ENCODE data around the gene SEZ6L.

DNA sequence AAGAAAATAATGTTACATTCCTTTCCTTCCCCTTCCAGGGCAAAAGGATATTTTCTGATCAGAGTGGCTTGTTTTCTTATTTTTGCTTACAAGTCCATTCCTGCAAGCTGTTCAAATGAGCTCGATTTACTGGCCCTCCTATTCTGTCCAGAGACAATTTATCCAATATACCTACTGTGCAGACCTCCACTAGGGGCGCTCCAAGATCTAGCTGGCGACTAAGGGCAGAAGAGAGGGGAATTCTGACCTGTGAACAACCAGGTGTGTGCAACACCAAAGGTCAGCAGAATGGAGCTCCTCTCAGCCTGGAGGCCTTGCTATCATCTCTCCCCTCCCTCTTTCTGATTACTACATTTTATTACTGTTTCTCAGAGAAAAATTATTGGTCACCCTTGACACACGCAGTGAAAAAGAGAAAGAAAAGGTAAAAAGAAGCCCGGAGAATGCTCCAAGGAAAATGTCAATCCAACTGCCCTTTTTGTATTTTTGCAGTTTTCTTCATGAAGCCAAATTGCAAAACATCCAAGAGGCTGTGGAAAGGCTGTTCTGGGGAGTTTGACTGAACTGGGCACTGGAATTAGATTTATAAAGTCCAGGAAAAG, 3.2 kb downstream of the SEZ6L start:
- TF ChIP-seq, protein P1, sequence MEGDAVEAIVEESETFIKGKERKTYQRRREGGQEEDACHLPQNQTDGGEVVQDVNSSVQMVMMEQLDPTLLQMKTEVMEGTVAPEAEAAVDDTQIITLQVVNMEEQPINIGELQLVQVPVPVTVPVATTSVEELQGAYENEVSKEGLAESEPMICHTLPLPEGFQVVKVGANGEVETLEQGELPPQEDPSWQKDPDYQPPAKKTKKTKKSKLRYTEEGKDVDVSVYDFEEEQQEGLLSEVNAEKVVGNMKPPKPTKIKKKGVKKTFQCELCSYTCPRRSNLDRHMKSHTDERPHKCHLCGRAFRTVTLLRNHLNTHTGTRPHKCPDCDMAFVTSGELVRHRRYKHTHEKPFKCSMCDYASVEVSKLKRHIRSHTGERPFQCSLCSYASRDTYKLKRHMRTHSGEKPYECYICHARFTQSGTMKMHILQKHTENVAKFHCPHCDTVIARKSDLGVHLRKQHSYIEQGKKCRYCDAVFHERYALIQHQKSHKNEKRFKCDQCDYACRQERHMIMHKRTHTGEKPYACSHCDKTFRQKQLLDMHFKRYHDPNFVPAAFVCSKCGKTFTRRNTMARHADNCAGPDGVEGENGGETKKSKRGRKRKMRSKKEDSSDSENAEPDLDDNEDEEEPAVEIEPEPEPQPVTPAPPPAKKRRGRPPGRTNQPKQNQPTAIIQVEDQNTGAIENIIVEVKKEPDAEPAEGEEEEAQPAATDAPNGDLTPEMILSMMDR (IDR thresholded peaks at IDR 0.05) = peak; percentile 45 to 70 (median 55)
- TF ChIP-seq POLR2A (IDR thresholded peaks at IDR 0.05) = no peak

Data from adrenal gland (tissue), 5 donors.